ENCODE results near the gene DHCR7.
A peak's percentile ranks its signal among the peaks of the same experiment; 100 is the strongest.

Gene DHCR7

GRCh38 chr11:71458146-71459070, 10.2 kb upstream of the DHCR7 start:
- Histone ChIP-seq H4K8ac (ENCODE audit: low read depth, low read length) (no peak overlapping the region), H3K4me3 (ENCODE audit: low read depth, low read length) (no peak overlapping the region), H4K12ac (ENCODE audit: low read depth, low read length) (no peak overlapping the region), H2BK5ac (ENCODE audit: low read depth, low read length, poor library complexity) (no peak overlapping the region), H4K91ac (ENCODE audit: low read depth, low read length) (no peak overlapping the region), H3K9me3 (ENCODE audit: insufficient read depth, low read depth, low read length) (peaks cover 3% of the 10 kb centered on the region), H3K23ac (ENCODE audit: low read length) (no peak overlapping the region), H3K79me1 (ENCODE audit: low read length) (peaks cover 2% of the 10 kb centered on the region), H3K18ac (ENCODE audit: low read length) (no peak overlapping the region), H3K4me2 (ENCODE audit: low read length) (no peak overlapping the region), H2BK120ac (ENCODE audit: insufficient read depth, low read length, poor library complexity) (no peak overlapping the region), H3K4ac (ENCODE audit: low read depth, low read length) (no peak overlapping the region), H3K4me1 (ENCODE audit: control insufficient read depth in 1 of 2, insufficient read depth in 2 of 2, low read length in 2 of 2) (peaks cover 0 to 8% of the 10 kb centered on the region in 2 experiments), H2BK12ac (ENCODE audit: low read length) (no peak overlapping the region), H3K14ac (ENCODE audit: low read length) (no peak overlapping the region), H2AK5ac (ENCODE audit: low read length) (no peak overlapping the region), H3K79me2 (ENCODE audit: control insufficient read depth, insufficient read depth, low read length, poor library complexity) (peaks cover 3% of the 10 kb centered on the region), H3K9ac (ENCODE audit: low read length) (no peak overlapping the region), H3K27ac (ENCODE audit: low read depth, low read length) (no peak overlapping the region), H3K36me3 (ENCODE audit: control insufficient read depth in 1 of 2, insufficient read depth in 2 of 2, low read length in 2 of 2) (peaks cover 40 to 43% of the 10 kb centered on the region in 2 experiments), H2AFZ (ENCODE audit: insufficient read depth, low read length, poor library complexity) (no peak overlapping the region), H3K27me3 (ENCODE audit: insufficient read depth, low read length) (no peaks in the 10 kb centered on the region)
- peak; percentile 91 for DNase-seq
- WGBS (ENCODE audit: extremely low coverage, insufficient coverage, insufficient read length): no CpG with 5 or more reads among the region's 26 CpGs

DNA sequence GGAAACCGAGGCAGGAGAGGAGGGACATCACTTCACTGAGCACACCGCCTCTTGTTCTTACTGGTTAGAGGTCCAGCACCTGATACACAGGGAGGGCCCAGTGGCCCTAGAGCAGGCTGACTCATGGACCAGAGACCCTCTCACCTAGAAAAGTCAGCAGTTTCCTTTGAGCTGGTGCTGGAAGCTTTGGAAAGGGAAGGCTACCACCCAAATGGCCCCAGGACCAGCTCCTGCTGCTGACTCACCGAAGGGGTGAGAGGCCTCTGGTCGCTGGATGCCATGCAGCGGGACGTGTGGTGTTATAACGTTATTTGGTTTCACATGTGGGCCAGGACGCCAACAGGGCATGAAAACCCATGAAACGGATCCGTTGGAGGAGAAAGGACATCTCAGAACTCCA, 8.6 kb upstream of the DHCR7 start:
- WGBS (ENCODE audit: extremely low coverage, insufficient coverage, insufficient read length): no CpG with 5 or more reads among the region's 10 CpGs
- no peak overlapping the region for H3K9ac ChIP-seq (ENCODE audit: low read length)
- no peaks in the 10 kb centered on the region for H3K27me3 ChIP-seq (ENCODE audit: insufficient read depth, low read length)
- H2AFZ ChIP-seq (ENCODE audit: insufficient read depth, low read length, poor library complexity): no peak overlapping the region
- H3K9me3 ChIP-seq (ENCODE audit: insufficient read depth, low read depth, low read length): peaks cover 3% of the 10 kb centered on the region
- H3K4me2 ChIP-seq (ENCODE audit: low read length): no peak overlapping the region
- no peak overlapping the region for H2BK5ac ChIP-seq (ENCODE audit: low read depth, low read length, poor library complexity)
- no peak overlapping the region for H2BK12ac ChIP-seq (ENCODE audit: low read length)
- peaks cover 7 to 12% of the 10 kb centered on the region in 2 experiments for H3K4me1 ChIP-seq (ENCODE audit: control insufficient read depth in 1 of 2, insufficient read depth in 2 of 2, low read length in 2 of 2)
- no peak overlapping the region for H4K8ac ChIP-seq (ENCODE audit: low read depth, low read length)
- H3K79me1 ChIP-seq (ENCODE audit: low read length): peaks cover 6% of the 10 kb centered on the region
- no peak overlapping the region for H2BK120ac ChIP-seq (ENCODE audit: insufficient read depth, low read length, poor library complexity)
- H3K4me3 ChIP-seq (ENCODE audit: low read depth, low read length): no peak overlapping the region
- H3K18ac ChIP-seq (ENCODE audit: low read length): peak overlapping the region; percentile 15
- no peak overlapping the region for H3K14ac ChIP-seq (ENCODE audit: low read length)
- H3K36me3 ChIP-seq (ENCODE audit: control insufficient read depth in 1 of 2, insufficient read depth in 2 of 2, low read length in 2 of 2): peaks cover 38 to 42% of the 10 kb centered on the region in 2 experiments
- H3K23ac ChIP-seq (ENCODE audit: low read length): no peak overlapping the region
- no peak for DNase-seq
- no peak overlapping the region for H3K27ac ChIP-seq (ENCODE audit: low read depth, low read length)
- H3K79me2 ChIP-seq (ENCODE audit: control insufficient read depth, insufficient read depth, low read length, poor library complexity): peaks cover 5% of the 10 kb centered on the region
- no peak overlapping the region for H4K91ac ChIP-seq (ENCODE audit: low read depth, low read length)
- no peak overlapping the region for H2AK5ac ChIP-seq (ENCODE audit: low read length)
- no peak overlapping the region for H3K4ac ChIP-seq (ENCODE audit: low read depth, low read length)
- H4K12ac ChIP-seq (ENCODE audit: low read depth, low read length): no peak overlapping the region

DNA sequence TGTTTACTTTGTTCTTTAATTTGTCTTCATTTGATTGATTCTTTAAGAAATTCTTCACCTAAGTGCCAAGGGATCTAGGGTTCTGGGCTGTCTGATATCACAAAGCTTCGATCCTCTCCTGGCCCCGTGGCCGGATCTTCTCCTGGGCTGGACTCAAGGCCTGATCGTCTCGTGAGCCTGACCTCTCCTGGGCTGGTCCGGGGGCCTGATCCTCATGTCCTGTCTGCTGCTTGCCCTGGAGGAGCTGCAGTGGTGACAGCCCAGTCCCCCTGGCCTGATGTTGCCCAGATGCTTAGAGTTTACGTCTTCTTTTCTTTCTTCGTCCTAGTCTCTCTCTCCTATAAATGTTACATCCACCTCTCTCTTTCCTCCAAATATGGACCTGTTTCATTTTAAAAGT, 8.1 kb upstream of the DHCR7 start:
- Histone ChIP-seq H4K91ac (ENCODE audit: low read depth, low read length) (no peak overlapping the region), H4K8ac (ENCODE audit: low read depth, low read length) (no peak overlapping the region), H3K79me1 (ENCODE audit: low read length) (peaks cover 6% of the 10 kb centered on the region), H3K4me1 (ENCODE audit: control insufficient read depth in 1 of 2, insufficient read depth in 2 of 2, low read length in 2 of 2) (peaks cover 8 to 9% of the 10 kb centered on the region in 2 experiments), H2BK12ac (ENCODE audit: low read length) (no peak overlapping the region), H3K36me3 (ENCODE audit: control insufficient read depth in 1 of 2, insufficient read depth in 2 of 2, low read length in 2 of 2) (peaks cover 35 to 42% of the 10 kb centered on the region in 2 experiments), H3K9me3 (ENCODE audit: insufficient read depth, low read depth, low read length) (peaks cover 3% of the 10 kb centered on the region), H4K12ac (ENCODE audit: low read depth, low read length) (no peak overlapping the region), H3K23ac (ENCODE audit: low read length) (no peak overlapping the region), H3K9ac (ENCODE audit: low read length) (no peak overlapping the region), H3K27ac (ENCODE audit: low read depth, low read length) (no peak overlapping the region), H2BK5ac (ENCODE audit: low read depth, low read length, poor library complexity) (no peak overlapping the region), H3K79me2 (ENCODE audit: control insufficient read depth, insufficient read depth, low read length, poor library complexity) (peaks cover 5% of the 10 kb centered on the region), H2BK120ac (ENCODE audit: insufficient read depth, low read length, poor library complexity) (no peak overlapping the region), H3K27me3 (ENCODE audit: insufficient read depth, low read length) (no peaks in the 10 kb centered on the region), H2AK5ac (ENCODE audit: low read length) (no peak overlapping the region), H3K4me2 (ENCODE audit: low read length) (no peak overlapping the region), H3K14ac (ENCODE audit: low read length) (no peak overlapping the region), H3K18ac (ENCODE audit: low read length) (no peak overlapping the region), H2AFZ (ENCODE audit: insufficient read depth, low read length, poor library complexity) (no peak overlapping the region), H3K4me3 (ENCODE audit: low read depth, low read length) (no peak overlapping the region), H3K4ac (ENCODE audit: low read depth, low read length) (no peak overlapping the region)
- no CpG with 5 or more reads among the region's 8 CpGs for WGBS (ENCODE audit: extremely low coverage, insufficient coverage, insufficient read length)
- no peak for DNase-seq

DNA sequence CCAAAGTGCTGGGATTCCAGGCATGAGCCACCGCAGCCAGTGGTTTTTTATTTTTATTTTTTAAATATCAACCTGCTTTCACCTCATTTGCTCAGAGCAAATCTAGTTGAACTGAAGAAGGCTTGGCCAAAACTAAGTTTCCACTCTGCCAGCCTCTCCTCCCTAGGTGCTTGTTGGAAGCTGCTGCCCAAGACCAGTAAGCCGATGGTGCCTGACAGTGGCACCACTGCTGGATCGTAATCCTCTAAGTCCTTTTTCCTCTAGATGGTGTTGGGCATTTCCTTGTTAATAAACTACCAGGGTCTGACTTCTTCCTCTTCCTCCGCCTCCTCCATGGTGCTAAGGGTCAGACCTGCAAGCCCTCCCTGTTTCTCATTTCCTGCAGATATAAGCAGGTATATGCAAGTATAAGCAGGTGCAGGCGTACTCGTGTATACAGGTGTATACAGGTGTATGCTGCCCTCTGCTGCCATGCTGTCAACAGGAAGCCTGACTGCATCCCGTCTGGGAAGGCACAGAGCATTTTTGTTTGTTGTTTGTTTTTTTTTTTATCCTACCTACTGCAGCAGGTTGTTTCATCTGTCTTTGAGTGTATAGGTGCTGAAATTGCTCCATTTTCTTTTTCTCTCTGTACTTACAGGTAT, 6.4 kb upstream of the DHCR7 start:
- Histone ChIP-seq H3K9me3 (ENCODE audit: insufficient read depth, low read depth, low read length) (peaks cover 3% of the 10 kb centered on the region), H3K23ac (ENCODE audit: low read length) (no peak overlapping the region), H3K79me1 (ENCODE audit: low read length) (peaks cover 6% of the 10 kb centered on the region), H4K8ac (ENCODE audit: low read depth, low read length) (no peak overlapping the region), H3K27me3 (ENCODE audit: insufficient read depth, low read length) (no peaks in the 10 kb centered on the region), H3K4me3 (ENCODE audit: low read depth, low read length) (no peak overlapping the region), H3K27ac (ENCODE audit: low read depth, low read length) (no peak overlapping the region), H3K4me1 (ENCODE audit: control insufficient read depth in 1 of 2, insufficient read depth in 2 of 2, low read length in 2 of 2) (peaks cover 9% of the 10 kb centered on the region in 2 experiments), H3K36me3 (ENCODE audit: control insufficient read depth in 1 of 2, insufficient read depth in 2 of 2, low read length in 2 of 2) (peaks cover 30 to 35% of the 10 kb centered on the region in 2 experiments), H4K91ac (ENCODE audit: low read depth, low read length) (no peak overlapping the region), H3K4me2 (ENCODE audit: low read length) (no peak overlapping the region), H2AK5ac (ENCODE audit: low read length) (no peak overlapping the region), H3K14ac (ENCODE audit: low read length) (no peak overlapping the region), H3K79me2 (ENCODE audit: control insufficient read depth, insufficient read depth, low read length, poor library complexity) (peaks cover 5% of the 10 kb centered on the region), H3K4ac (ENCODE audit: low read depth, low read length) (no peak overlapping the region), H2BK12ac (ENCODE audit: low read length) (no peak overlapping the region), H2AFZ (ENCODE audit: insufficient read depth, low read length, poor library complexity) (no peak overlapping the region), H4K12ac (ENCODE audit: low read depth, low read length) (no peak overlapping the region), H3K18ac (ENCODE audit: low read length) (no peak overlapping the region), H2BK5ac (ENCODE audit: low read depth, low read length, poor library complexity) (no peak overlapping the region), H3K9ac (ENCODE audit: low read length) (no peak overlapping the region), H2BK120ac (ENCODE audit: insufficient read depth, low read length, poor library complexity) (no peak overlapping the region)
- peak in 1 of 2 donors; percentile 2 for DNase-seq
- WGBS (ENCODE audit: extremely low coverage, insufficient coverage, insufficient read length): no CpG with 5 or more reads among the region's 7 CpGs
